ENCODE results near the gene FAAP20.

- no peak for TF ChIP-seq CTCF (IDR thresholded peaks at IDR 0.05; ENCODE audit: low read length)
- TF ChIP-seq EZH2 (optimal IDR thresholded peaks at IDR 0.05; ENCODE audit: low read depth, low read length): no peak
- TF ChIP-seq EZH2phosphoT487 (IDR thresholded peaks at IDR 0.05; ENCODE audit: low read length): no peak
Observed at GRCh38 chr1:2188336-2188735, 6.2 kb downstream of the FAAP20 start.
